ENCODE data around the gene TMEM63C.

The TMEM63C gene

DNA sequence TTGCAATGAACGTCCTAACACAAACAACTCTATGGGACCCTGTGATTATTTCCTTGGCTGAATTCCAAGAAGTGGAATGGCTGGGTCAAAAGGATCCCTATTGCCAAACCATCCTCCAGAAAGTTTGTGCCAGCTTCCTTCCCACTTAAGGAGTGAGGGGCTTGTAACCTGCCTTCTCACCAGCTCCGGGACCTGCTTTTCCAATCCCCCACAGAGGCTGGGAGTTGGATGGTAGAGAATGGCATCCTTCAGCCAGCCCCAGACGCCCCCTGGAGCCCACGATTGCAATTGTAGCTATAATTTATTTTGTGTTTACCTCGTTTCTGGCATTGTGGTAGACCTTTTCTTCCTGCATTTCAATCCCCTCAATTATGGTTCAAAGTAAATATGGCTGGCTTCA lies 30.4 kb upstream of the TMEM63C start:
- DNase-seq (ENCODE audit: insufficient read length, low spot score) (no peak), FAIRE-seq (no peak)
- peak; percentile 82 for TF ChIP-seq CTCF (IDR thresholded peaks at IDR 0.05; ENCODE audit: insufficient read depth, missing control alignments)

GRCh38 chr14:77151918-77152588 lies 29.5 kb upstream of the TMEM63C start:
- FAIRE-seq: no peak
- DNase-seq (ENCODE audit: insufficient read length, low spot score): no peak
- peak; percentile 34 for TF ChIP-seq CTCF (IDR thresholded peaks at IDR 0.05; ENCODE audit: insufficient read depth, missing control alignments)

DNA sequence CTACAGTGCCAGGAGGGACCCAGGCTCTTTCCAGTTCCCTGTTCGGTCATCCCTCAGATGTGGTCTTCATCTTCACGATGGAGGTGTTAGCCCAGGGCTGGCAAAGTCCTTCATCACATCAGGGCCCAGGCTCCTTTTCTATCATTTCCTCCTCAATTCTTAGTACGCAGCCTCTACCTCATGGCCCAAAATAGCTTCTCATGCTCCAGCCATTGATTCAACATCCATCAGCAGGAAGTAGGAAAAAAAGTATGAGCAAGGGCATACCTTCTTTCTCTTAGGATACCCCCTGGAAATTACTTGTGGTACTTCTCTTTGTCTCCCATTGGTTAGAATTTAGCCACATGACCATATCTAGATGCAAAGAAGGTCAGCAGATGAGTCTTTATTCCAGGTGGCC lies 27.8 kb upstream of the TMEM63C start:
- no peak for TF ChIP-seq CTCF (IDR thresholded peaks at IDR 0.05; ENCODE audit: insufficient read depth, missing control alignments)
- no peak for DNase-seq (ENCODE audit: insufficient read length, low spot score)

GRCh38 chr14:77154421-77154820 lies 27.2 kb upstream of the TMEM63C start:
- DNase-seq (ENCODE audit: insufficient read length, low spot score) (no peak), FAIRE-seq (no peak)
- TF ChIP-seq CTCF (IDR thresholded peaks at IDR 0.05; ENCODE audit: insufficient read depth, missing control alignments): no peak

More for the DNA sequence above, 27.8 kb upstream of the TMEM63C start:
- no peak for FAIRE-seq

DNA sequence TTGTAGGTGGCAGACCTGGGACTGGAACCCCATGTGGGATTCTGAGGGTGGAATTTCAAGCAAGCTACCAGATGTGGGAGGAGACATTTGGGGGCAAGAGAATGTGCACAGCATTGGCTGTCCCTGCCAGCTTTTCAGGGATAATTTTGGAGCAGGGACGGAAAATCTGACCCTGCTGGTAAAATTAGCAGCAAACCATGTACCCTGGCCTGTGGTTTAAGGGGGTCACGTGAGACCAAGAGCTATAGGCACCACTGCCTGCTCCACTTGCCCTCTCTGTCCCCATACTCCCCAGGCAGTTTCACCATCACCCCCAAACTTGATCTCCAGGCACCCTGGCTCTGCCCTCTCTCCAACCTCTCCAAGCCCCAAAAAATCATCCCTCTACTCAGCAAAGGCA lies 26.5 kb upstream of the TMEM63C start:
- no peak for FAIRE-seq
- no peak for TF ChIP-seq CTCF (IDR thresholded peaks at IDR 0.05; ENCODE audit: insufficient read depth, missing control alignments)

DNA sequence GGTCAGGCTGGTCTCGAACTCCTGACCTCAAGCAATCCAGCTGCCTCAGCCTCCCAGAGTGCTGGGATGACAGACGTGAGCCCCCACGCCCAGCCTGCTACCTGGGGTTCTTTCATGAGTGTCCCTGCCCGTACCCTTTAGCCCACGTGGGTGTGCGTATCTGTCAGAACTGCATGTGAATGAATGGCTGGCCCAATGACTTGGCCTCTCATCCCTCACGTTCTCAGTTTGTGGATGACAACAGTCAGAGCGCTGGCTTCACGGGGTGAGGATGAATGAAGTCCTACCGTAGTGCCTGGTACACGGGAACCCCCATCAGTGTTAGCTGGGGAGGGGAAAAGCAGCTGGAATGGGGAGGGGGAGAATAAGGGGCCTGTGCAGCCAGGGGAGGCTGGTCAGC lies 23.9 kb upstream of the TMEM63C start:
- no peak for TF ChIP-seq CTCF (IDR thresholded peaks at IDR 0.05; ENCODE audit: insufficient read depth, missing control alignments)
- DNase-seq (ENCODE audit: insufficient read length, low spot score) (no peak), FAIRE-seq (no peak)

More for the DNA sequence above, 26.5 kb upstream of the TMEM63C start:
- DNase-seq (ENCODE audit: insufficient read length, low spot score): no peak

DNA sequence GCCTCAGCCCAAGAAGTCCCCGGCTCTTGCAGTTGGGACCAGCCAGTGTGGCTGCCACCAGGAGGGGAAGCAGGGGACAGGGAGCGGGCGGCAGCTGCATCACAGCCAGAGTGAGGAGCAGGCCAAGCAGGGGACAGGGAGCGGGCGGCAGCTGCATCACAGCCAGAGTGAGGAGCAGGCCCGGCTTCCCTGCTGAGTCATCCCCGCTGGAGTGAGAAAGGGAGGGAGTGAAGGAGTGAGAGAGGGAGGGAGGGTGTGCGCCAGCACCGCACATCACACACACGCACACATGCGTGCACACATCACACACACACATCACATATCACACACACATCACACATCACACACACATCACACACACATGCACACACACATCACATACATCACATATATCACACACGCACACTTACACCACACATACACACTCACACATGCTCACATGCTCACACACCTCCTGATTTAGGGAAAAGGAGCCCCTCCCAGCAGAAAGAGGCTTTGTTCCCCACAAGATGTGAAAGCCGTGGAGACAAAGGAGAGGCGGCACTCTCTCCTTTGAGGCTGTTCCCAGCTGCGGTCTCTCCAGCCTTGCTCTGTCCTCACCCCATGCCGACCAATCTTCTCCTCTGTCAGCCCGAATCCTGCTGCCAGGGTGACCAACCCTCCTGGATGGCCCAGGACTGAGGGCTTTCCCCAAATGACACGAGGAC lies 23.3 kb upstream of the TMEM63C start:
- FAIRE-seq (no peak), DNase-seq (ENCODE audit: insufficient read length, low spot score) (no peak)
- no peak for TF ChIP-seq CTCF (IDR thresholded peaks at IDR 0.05; ENCODE audit: insufficient read depth, missing control alignments)

Data from D721Med (cell line).